H1 (cell line): Measurements from ENCODE around the gene ZGRF1.

Experiments used
- CHD2 ChIP-seq: IDR thresholded peaks from 2 replicates; pipeline ENCODE4 v1.6.1; 2012; ENCODE audit warnings: low read length, improper control_type of control experiment
- EZH2 ChIP-seq: fragments of 200-600 bp; sonication (generic); IDR thresholded peaks from 2 replicates; pipeline ENCODE4 v1.7.1; 2012; ENCODE audit warnings: low read depth, mild to moderate bottlenecking, moderate library complexity, low read length, inconsistent platforms; ENCODE audit not compliant: severe bottlenecking
- GABPA ChIP-seq: IDR thresholded peaks from 2 replicates; pipeline ENCODE4 v1.6.1; 2011; ENCODE audit warnings: mild to moderate bottlenecking, low read length, moderate library complexity, borderline replicate concordance; ENCODE audit not compliant: insufficient read depth
- HDAC2 ChIP-seq, 2 experiments: fragments of 300-600 bp in 1 of 2; sonication (generic) in 1 of 2; IDR thresholded peaks; 2 replicates each; pipeline ENCODE4 v1.6.1; 2011 to 2012; ENCODE audit warnings: low read depth in 2 of 2, low read length in 2 of 2, mild to moderate bottlenecking in 2 of 2, moderate library complexity in 2 of 2, borderline replicate concordance in 1 of 2, inconsistent platforms in 1 of 2
- POLR2A ChIP-seq, 2 experiments: IDR thresholded peaks; 1 replicate in 1 of 2; 2 replicates in 1 of 2; pipeline ENCODE4 v1.6.1; 2011; ENCODE audit warnings: low read depth in 2 of 2, low read length in 2 of 2, mild to moderate bottlenecking in 2 of 2; ENCODE audit errors: control extremely low read depth in 1 of 2
- POLR2AphosphoS5 ChIP-seq: IDR thresholded peaks from 2 replicates; pipeline ENCODE4 v1.6.1; 2011; ENCODE audit warnings: low read depth, low read length
- SP1 ChIP-seq: IDR thresholded peaks from 2 replicates; pipeline ENCODE4 v1.6.1; 2011; ENCODE audit warnings: low read depth, low read length
- SUZ12 ChIP-seq: fragments of 200-600 bp; sonication (generic); IDR thresholded peaks from 2 replicates; pipeline ENCODE4 v1.6.1; 2012; ENCODE audit warnings: mild to moderate bottlenecking, inconsistent platforms, low read length, moderate library complexity, mixed read lengths
- TF ChIP-seq, protein P1 (sequence below), 3 experiments: IDR thresholded peaks; 1 replicate in 2 of 3; 2 replicates in 1 of 3; pipeline versions ENCODE4 v1.5.1 to v1.6.1; 2011; ENCODE audit warnings: low read length in 3 of 3, mild to moderate bottlenecking in 3 of 3, inconsistent platforms in 2 of 3, low read depth in 1 of 3, moderate library complexity in 1 of 3; ENCODE audit not compliant: insufficient read depth in 1 of 3; ENCODE audit errors: control extremely low read depth in 1 of 3
- TF ChIP-seq, protein P2 (sequence below): IDR thresholded peaks from 2 replicates; pipeline ENCODE4 v1.6.1; 2012; ENCODE audit warnings: low read length, inconsistent platforms

DNA sequence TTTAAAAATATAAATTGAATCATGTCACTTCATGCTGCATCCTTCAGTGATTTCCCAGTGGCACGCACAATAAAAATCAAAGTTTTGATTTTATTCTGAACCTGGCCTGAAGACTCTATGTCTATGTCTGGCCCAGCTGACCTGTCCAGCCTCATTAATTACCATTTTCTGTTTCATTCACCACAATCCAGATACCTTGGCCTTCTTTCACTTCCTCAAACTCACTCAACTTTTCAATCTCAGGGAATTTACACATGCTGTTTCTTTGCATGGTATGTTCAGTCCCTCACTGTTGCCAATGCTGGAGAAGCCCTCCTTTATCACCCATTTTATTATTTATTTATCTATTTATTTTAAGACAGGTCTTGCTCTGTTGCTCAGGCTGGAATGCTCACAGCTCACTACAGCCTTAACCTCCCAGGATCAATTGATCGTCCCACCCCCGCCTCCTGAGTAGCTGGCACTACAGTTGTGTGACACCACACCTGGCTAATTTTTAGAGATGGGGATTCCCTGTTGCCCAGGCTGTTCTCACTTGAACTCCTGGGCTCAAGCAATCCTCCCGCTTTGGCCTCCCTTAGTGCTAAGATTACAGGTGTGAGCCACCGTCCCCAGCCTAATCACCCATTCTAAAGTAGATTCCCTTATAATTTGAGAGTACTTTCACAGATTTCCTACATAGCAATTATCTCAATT, 43.1 kb downstream of the ZGRF1 start:
- TF ChIP-seq EZH2: no peak
- TF ChIP-seq, protein P1, sequence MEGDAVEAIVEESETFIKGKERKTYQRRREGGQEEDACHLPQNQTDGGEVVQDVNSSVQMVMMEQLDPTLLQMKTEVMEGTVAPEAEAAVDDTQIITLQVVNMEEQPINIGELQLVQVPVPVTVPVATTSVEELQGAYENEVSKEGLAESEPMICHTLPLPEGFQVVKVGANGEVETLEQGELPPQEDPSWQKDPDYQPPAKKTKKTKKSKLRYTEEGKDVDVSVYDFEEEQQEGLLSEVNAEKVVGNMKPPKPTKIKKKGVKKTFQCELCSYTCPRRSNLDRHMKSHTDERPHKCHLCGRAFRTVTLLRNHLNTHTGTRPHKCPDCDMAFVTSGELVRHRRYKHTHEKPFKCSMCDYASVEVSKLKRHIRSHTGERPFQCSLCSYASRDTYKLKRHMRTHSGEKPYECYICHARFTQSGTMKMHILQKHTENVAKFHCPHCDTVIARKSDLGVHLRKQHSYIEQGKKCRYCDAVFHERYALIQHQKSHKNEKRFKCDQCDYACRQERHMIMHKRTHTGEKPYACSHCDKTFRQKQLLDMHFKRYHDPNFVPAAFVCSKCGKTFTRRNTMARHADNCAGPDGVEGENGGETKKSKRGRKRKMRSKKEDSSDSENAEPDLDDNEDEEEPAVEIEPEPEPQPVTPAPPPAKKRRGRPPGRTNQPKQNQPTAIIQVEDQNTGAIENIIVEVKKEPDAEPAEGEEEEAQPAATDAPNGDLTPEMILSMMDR (IDR thresholded peaks at IDR 0.05; ENCODE audit: control extremely low read depth in 1 of 3, insufficient read depth in 1 of 3, low read depth in 1 of 3, low read length in 3 of 3): no peak
- no peak for TF ChIP-seq CHD2
- TF ChIP-seq POLR2AphosphoS5: no peak
- TF ChIP-seq POLR2A (IDR thresholded peaks at IDR 0.05; ENCODE audit: control extremely low read depth in 1 of 2, low read depth in 2 of 2, low read length in 2 of 2): no peak
- TF ChIP-seq, protein P2, sequence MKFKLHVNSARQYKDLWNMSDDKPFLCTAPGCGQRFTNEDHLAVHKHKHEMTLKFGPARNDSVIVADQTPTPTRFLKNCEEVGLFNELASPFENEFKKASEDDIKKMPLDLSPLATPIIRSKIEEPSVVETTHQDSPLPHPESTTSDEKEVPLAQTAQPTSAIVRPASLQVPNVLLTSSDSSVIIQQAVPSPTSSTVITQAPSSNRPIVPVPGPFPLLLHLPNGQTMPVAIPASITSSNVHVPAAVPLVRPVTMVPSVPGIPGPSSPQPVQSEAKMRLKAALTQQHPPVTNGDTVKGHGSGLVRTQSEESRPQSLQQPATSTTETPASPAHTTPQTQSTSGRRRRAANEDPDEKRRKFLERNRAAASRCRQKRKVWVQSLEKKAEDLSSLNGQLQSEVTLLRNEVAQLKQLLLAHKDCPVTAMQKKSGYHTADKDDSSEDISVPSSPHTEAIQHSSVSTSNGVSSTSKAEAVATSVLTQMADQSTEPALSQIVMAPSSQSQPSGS: no peak
- TF ChIP-seq GABPA: no peak
- TF ChIP-seq SUZ12: no peak
- no peak for TF ChIP-seq SP1
- no peak for TF ChIP-seq HDAC2 (IDR thresholded peaks at IDR 0.05; ENCODE audit: borderline replicate concordance in 1 of 2, low read depth in 2 of 2, low read length in 2 of 2)
